Transverse colon (tissue), 4 donors: Measurements from ENCODE around the gene AOPEP. TPM values are rescaled to one million over a fixed set of nuclear protein-coding genes. Genes with fewer than 3 reads are reported as not detected.
A peak's percentile ranks its signal among the peaks of the same experiment; 100 is the strongest.

ENCODE experiments used
- DNase-seq: peaks from one replicate; pipeline ENCODE4 v3.0.0-alpha.2; 2019
- H3K27ac ChIP-seq, 4 donors: fragments of 200-600 bp; sonication (generic); 2 replicates each; pipeline ENCODE4 v1.5.1; 2016 to 2018; ENCODE audit warnings: inconsistent platforms in 4 of 4
- H3K27me3 ChIP-seq: fragments of 200-600 bp; sonication (generic); 2 replicates; pipeline ENCODE4 v1.5.1; 2017; ENCODE audit warnings: inconsistent platforms
- H3K36me3 ChIP-seq, 4 donors: fragments of 200-600 bp; sonication (generic); 2 replicates each; pipeline ENCODE4 v1.5.1; 2017 to 2019; ENCODE audit warnings: inconsistent platforms in 4 of 4
- H3K4me1 ChIP-seq, 4 donors: fragments of 200-600 bp; sonication (generic); 2 replicates each; pipeline ENCODE4 v1.5.1; 2017 to 2020; ENCODE audit warnings: inconsistent platforms in 4 of 4
- H3K4me3 ChIP-seq, 4 donors: fragments of 200-600 bp; sonication (generic); 1 replicate in 1 of 4; 2 replicates in 3 of 4; pipeline versions ENCODE4 v1.5.1 to v1.6.1; 2017 to 2019; ENCODE audit warnings: inconsistent platforms in 4 of 4
- H3K9me3 ChIP-seq, 2 donors: fragments of 200-600 bp; sonication (generic); 2 replicates each; pipeline ENCODE4 v1.5.1; 2017 to 2019; ENCODE audit warnings: inconsistent platforms in 2 of 2
- CTCF ChIP-seq, 5 experiments: fragments of 200-600 bp in 3 of 5; fragments of 450-650 bp in 2 of 5; sonication (generic) in 3 of 5; IDR thresholded peaks; 1 replicate in 2 of 5; 2 replicates in 3 of 5; pipeline ENCODE4 v1.5.1; 2016 to 2017; ENCODE audit warnings: antibody characterized with exemption in 5 of 5, inconsistent platforms in 3 of 5, mild to moderate bottlenecking in 2 of 5, moderate library complexity in 1 of 5
- EP300 ChIP-seq: sonication (generic); formaldehyde crosslinking; IDR thresholded peaks from one replicate; pipeline ENCODE4 v1.6.1; 2017; ENCODE audit warnings: antibody characterized with exemption, low read depth
- POLR2A ChIP-seq: fragments of 450-650 bp; IDR thresholded peaks from one replicate; pipeline ENCODE4 v1.6.1; 2016; ENCODE audit warnings: antibody characterized with exemption, mild to moderate bottlenecking, moderate library complexity
- POLR2AphosphoS5 ChIP-seq, 3 donors: sonication (generic); formaldehyde crosslinking; IDR thresholded peaks; one replicate each; pipeline ENCODE4 v1.6.1; 2016; ENCODE audit warnings: antibody characterized with exemption in 3 of 3
- WGBS, 2 donors: methylation state at CpG; one replicate each; pipeline ENCODE4 v1.1.5; 2018; ENCODE audit warnings: low coverage in 1 of 2; 5-methylcytosine and 5-hydroxymethylcytosine counted together
- in situ Hi-C, 4 donors: fragments of 200-750 bp; cut with MboI; loops; one replicate each; pipeline versions ENCODE4 v1.15.0 to v1.15.1; 2017; ENCODE audit warnings: low sequenced_read_pairs in 3 of 4, low pct_ligation_motif_present in 1 of 4, low pct_unique_long_range_greater_than_20kb in 1 of 4
- intact Hi-C: fragments of 100-400 bp; cut with DNase I; formaldehyde crosslinking; loops from one replicate; pipeline ENCODE4 v1.15.1; 2023; ENCODE audit warnings: low total_unique reads
- total RNA-seq, 4 donors: library from RNA; depleted of rRNA; stranded (reverse); fragments of >200 nt; gene quantifications; one replicate each; pipeline ENCODE4 v1.1.0, GENCODE V29; 2016

AOPEP gene
- total RNA-seq, 4 donors from 2014 or later: 53.0 to 129 (median 92.7) TPM

GRCh38 chr9:94995048-94995693 lies 268.7 kb downstream of the AOPEP start:
- no peak for DNase-seq
- intact Hi-C loops: no loop called here
- H3K9me3 ChIP-seq: no peaks in the 10 kb centered on the region
- in situ Hi-C loops: no loop called here
- H3K27me3 ChIP-seq: no peaks in the 10 kb centered on the region
- WGBS, 2 donors: 82 to 84% methylated on average over 3 of the region's 3 CpGs
- H3K4me3 ChIP-seq: no peak overlapping the region
- no peak for TF ChIP-seq EP300
- no peak for TF ChIP-seq POLR2A
- no peak for TF ChIP-seq POLR2AphosphoS5 (IDR thresholded peaks at IDR 0.05)
- TF ChIP-seq CTCF (IDR thresholded peaks at IDR 0.05): no peak
- H3K27ac ChIP-seq: peak overlapping the region; percentile 59 to 97 (median 68)
- H3K36me3 ChIP-seq: no peaks in the 10 kb centered on the region
- H3K4me1 ChIP-seq: peaks cover 0 to 21% (median 3%) of the 10 kb centered on the region in 4 donors

- TF ChIP-seq EP300: no peak
- TF ChIP-seq CTCF (IDR thresholded peaks at IDR 0.05): no peak
- no peak for TF ChIP-seq POLR2AphosphoS5 (IDR thresholded peaks at IDR 0.05)
- TF ChIP-seq POLR2A: no peak
- intact Hi-C loops: no loop called here
- in situ Hi-C loops: no loop called here
- 60 to 79% methylated on average over 1 of the region's 1 CpG for WGBS, 2 donors
- DNase-seq: no peak
- H3K27me3 ChIP-seq: no peaks in the 10 kb centered on the region
- H3K36me3 ChIP-seq: no peaks in the 10 kb centered on the region
- peaks cover 0 to 24% (median 3%) of the 10 kb centered on the region in 4 donors for H3K4me1 ChIP-seq
- H3K9me3 ChIP-seq: no peaks in the 10 kb centered on the region
- no peak overlapping the region for H3K4me3 ChIP-seq
- peak overlapping the region; percentile 43 to 97 (median 68) for H3K27ac ChIP-seq
Observed at GRCh38 chr9:94996641-94997040, 270.1 kb downstream of the AOPEP start.

GRCh38 chr9:94997727-94998126 lies 271.2 kb downstream of the AOPEP start:
- H3K4me1 ChIP-seq: peaks cover 0 to 29% (median 3%) of the 10 kb centered on the region in 4 donors
- 96 to 100% methylated on average over 2 to 5 of the region's 5 CpGs for WGBS, 2 donors
- H3K27me3 ChIP-seq: no peaks in the 10 kb centered on the region
- peak overlapping the region in 3 of 4 donors; percentile 43 to 97 (median 66) for H3K27ac ChIP-seq
- no peaks in the 10 kb centered on the region for H3K9me3 ChIP-seq
- no peak overlapping the region for H3K4me3 ChIP-seq
- DNase-seq: no peak
- intact Hi-C loops (no loop called here), in situ Hi-C loops (no loop called here)
- TF ChIP-seq EP300 (no peak), CTCF (IDR thresholded peaks at IDR 0.05) (no peak), POLR2A (no peak), POLR2AphosphoS5 (IDR thresholded peaks at IDR 0.05) (no peak)
- no peaks in the 10 kb centered on the region for H3K36me3 ChIP-seq

- Histone ChIP-seq H3K4me3 (no peak overlapping the region), H3K27ac (peak overlapping the region; percentile 94 to 99 (median 96)), H3K27me3 (no peaks in the 10 kb centered on the region), H3K4me1 (peaks cover 0 to 44% (median 6%) of the 10 kb centered on the region in 4 donors), H3K9me3 (no peaks in the 10 kb centered on the region), H3K36me3 (no peaks in the 10 kb centered on the region)
- no peak for DNase-seq
- in situ Hi-C loops: no loop called here
- 57 to 75% methylated on average over 1 to 3 of the region's 3 CpGs for WGBS, 2 donors
- TF ChIP-seq EP300 (no peak), POLR2A (no peak), CTCF (IDR thresholded peaks at IDR 0.05) (no peak), POLR2AphosphoS5 (IDR thresholded peaks at IDR 0.05) (no peak)
- intact Hi-C loops: no loop called here
Observed at GRCh38 chr9:94999832-95000231, 273.3 kb downstream of the AOPEP start.
